ENCODE measurements around the gene LPCAT1.
"Not testable (repeated sequence)": the region's sequence is repeated elsewhere in the genome, so short reads cannot be mapped to it uniquely, and the experiment has no call there.

LPCAT1 gene

DNA sequence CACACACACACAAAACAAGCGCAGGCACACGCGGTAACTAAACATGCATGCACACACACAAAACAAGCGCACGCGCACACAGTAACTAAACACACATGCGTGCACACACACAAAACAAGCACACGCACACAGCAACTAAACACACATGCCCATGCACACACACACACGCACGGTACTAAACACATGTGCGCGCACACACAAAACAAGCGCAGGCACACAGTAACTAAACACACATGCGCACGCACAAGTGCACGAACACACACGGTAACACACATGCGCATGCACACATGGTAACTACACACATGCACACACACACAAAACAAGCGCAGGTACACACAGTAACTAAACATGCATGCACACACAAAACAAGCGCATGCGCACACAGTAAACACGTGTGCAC, 58.6 kb downstream of the LPCAT1 start:
- DNase-seq (ENCODE audit: low read depth in 2 of 2): no peak

DNA sequence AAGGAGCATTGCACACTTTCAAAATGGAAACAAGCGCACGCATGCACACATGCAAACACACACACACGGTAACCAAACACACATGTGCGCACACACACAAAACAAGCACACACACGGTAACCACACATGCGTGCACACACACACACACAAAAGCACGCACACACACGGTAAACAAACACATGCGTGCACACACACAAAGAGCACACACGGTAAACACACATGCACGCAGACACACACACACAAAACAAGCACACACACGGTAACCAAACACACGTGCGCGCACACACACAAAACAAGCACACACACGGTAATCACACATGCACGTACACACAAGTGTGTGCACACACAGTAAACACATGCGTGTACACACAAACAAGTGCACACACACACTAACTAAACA, 59.2 kb downstream of the LPCAT1 start:
- DNase-seq (ENCODE audit: low read depth in 2 of 2): no peak

DNA sequence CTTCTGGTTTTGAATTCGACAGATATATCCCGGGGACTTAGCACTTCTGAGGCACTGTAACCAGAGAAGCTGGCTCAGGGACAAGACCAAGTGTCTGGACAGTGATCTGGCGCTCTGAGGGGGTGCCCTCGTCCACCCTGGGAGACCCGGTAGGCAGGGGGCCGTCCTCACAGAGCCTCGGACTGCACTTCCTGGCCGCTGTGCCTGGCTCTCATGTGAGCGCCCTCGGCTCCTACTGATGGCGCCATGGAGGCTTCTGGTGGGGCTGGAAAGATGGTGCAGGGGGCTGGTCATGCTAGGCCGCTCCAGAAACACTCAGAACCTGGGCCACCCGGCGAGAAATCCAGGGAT, 59.7 kb downstream of the LPCAT1 start:
- no peak for DNase-seq (ENCODE audit: low read depth in 2 of 2)

DNA sequence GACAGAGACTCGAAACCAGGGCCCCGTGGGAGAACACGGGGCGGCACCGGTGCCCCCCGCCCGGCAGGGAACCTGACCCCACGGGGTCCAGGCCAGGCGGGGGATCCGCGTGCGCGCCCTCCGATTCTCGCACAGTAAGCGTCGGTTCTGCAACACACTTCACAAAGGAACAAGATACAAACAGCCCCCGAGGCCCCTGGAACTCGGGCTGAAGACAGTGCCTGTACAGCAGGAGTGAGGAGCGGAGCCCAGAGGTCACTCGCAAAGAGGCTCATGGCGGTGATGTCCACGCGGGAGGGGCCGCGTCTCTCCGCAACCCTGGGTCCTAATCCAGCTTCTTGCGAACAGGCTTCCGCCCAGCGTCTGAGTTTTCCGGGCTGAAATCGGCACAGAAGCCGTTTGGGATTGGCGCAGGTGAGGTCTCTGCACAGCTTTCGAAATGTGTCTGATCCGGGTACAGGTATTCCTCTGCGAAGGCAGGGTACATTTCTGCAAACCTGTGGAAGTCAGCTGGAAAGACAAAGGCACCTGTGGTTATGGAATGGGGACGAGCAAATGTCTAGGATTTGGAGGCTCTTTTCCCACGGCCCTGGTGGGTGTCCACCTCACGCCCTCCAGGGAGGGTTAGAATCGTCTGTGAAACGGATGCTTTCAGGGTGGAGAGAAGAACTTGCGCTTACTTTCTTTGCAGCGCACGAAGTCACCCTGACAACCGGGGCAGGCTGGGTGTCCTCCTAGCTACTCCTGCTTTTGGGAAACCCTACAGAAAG, 60.2 kb downstream of the LPCAT1 start:
- no peak for DNase-seq (ENCODE audit: low read depth in 2 of 2)

DNA sequence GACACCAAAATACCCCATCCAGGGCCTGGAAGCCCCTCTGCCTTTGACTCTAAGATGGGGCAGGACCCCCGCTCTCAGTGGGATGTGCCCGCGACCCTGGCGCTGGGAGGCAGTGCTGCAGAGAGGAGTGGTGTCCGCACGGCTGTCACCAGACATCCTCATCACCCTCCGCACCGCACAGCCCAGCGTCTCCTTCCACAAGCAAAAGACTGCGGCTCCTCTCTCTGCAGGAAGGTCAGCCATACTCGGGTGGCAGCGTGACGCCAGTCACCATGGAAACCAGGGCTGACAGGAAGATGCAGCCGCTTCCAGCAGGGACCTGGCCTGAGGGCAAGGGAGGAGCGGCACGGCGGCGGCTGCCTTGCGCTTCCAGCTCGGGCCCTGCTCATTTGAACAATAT, 61.4 kb downstream of the LPCAT1 start:
- DNase-seq (ENCODE audit: low read depth in 2 of 2): no peak

DNA sequence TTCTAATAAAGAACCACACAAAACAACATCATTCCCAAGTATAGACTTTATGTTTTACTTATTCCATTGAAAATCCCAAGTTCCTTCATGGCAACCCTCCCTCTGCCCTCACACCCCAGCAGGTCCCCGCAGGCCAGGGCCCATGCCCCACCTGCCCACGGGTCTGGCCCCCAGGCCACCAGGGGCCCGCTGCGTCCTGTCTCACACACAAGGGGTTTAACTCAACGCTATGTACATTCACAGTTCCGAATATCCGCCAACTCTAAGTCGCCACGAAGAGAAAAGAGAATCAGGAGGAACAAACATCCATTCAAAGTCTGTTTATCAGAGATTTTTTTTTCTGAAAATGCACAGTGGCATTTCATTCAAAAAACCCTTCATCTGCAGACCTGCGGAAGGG, 62.4 kb downstream of the LPCAT1 start:
- no peak for DNase-seq (ENCODE audit: low read depth in 2 of 2)

DNA sequence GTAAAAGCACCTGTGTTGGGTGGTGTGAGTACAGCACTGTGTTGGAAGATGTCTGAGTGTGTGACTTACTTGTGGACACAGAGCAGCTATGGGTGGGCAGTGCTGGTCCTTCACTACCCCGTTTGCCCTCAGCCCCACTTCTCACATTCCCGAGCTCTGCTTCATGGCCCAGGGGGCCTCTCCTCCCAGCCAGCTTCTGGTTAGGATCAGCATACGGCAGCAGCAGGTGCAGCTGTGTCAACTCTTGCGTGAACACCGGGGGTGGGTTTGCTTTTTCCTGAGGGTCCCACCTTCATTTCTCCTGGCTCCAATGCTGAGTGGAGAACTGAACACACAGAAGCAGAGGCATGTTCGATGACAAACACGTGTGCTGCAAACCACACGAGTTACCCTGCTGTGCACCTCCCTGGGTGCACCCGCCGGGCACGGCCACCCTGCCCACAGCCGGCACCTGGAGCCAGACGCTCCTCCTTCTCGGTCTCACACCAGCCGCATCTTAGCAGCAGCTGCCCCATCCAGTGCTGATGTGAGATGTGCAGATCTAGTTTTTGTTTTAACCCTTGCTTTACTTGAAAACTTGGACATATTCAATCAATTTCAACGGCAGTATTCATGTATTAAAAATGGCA, 63.6 kb downstream of the LPCAT1 start:
- no peak for DNase-seq (ENCODE audit: low read depth in 2 of 2)

DNA sequence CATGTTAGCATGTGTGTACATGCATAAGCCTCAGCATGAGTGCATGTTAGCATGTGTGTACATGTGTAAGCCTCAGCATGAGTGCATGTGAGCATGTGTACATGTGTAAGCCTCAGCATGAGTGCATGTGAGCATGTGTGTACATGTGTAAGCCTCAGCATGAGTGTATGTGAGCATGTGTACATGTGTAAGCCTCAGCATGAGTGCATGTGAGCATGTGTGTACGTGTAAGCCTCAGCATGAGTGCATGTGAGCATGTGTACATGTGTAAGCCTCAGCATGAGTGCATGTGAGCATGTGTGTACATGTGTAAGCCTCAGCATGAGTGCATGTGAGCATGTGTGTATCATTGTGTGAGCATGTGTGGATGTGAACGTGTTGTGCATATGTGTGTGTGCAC, 64.3 kb downstream of the LPCAT1 start:
- not testable (repeated sequence) for DNase-seq (ENCODE audit: low read depth in 2 of 2)

DNA sequence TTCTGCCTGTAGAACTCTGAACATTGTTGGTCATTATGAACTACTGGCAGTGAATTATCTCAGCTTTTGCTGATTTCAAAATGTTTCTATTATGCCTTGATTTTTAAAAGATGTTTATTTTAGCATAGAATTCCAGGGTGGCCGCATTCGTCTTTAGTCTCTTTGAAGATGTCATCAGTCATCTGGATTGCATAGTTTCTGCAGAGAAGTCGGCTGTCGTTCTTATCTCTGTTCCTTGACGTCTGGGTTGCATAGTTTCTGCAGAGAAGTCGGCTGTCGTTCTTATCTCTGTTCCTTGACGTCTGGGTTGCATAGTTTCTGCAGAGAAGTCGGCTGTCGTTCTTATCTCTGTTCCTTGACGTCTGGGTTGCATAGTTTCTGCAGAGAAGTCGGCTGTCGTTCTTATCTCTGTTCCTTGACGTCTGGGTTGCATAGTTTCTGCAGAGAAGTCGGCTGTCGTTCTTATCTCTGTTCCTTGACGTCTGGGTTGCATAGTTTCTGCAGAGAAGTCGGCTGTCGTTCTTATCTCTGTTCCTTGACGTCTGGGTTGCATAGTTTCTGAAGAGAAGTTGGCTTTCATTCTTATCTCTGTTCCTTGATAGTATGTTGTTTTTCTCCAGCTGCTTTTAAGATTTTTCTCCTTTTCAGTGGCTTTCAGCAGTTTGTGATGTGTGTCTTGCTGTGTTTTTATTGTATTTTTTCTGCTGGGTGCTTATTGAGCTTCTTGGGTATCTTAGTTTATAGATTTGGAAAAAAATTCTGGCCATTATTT, 67.5 kb downstream of the LPCAT1 start:
- DNase-seq (ENCODE audit: low read depth in 2 of 2): not testable (repeated sequence)

DNA sequence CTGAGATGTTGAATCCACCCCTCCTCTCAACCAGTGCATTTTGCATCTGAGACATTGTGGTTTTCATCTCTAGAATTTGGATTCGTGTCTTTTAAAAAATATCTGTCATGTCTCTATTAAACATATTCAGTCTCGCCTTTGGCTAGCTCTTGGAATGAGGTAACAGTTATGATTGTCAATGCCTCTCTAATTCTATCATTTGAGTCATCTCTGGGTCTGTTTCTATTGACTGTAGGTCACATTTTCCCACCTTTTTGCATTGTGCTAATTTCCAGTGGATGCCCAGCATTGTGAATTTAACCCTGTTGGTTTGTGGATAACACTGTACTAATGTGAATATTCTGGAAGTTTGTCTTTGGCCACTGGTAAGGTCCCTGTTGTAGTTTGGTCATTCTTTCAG, 70.1 kb downstream of the LPCAT1 start:
- no peak for DNase-seq (ENCODE audit: low read depth in 2 of 2)

DNA sequence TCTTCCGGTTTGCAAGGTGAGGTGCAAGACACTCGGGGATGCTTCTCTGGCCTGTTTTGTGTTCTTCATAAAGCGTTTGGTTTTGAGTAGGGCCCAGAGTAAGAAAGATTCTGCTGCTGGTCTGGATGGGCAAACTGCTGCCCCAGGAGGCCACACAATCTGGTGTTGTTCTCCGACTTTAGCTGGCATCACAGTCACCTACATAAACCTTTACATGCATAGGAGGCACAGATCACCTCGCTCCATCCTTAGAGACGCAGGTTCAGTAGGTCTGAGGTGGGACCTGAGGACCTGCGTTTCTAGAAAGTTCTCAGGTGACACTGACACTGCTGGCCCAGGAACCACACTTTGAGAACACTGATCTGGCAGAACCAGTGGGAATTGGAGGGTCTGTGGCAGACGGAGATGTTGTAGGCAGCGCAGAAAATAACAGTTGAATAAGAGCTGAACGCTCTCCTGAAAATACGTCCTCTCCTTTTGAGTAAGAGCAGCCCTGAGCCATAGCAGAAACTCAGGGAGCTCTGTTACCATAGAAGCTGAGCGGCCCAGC, 74.6 kb downstream of the LPCAT1 start:
- no peak for DNase-seq (ENCODE audit: low read depth in 2 of 2)

DNA sequence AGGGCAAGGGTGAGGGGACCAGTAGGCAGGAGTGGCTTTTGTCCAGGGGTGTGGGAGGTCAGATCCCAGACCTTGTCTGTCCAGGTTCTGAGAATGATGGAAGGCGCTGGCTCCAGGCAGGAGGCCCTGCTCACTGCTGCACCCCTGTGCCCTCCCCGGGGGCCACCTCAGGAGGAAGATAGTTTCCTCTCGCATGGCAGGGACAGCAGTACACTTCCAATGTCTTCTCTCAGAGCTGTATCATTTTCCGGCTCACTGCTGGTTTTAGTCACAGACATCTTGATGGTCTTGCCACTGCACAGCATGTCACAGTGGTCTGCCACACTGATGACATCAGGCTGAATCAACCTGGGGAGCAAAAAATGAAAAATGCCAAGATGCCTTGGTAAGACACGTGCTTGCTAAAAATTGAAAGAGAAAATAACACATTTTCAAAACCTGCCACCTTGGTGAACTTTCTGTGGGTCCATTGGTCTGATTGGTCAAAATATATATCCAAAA, 75.2 kb downstream of the LPCAT1 start:
- no peak for DNase-seq (ENCODE audit: low read depth in 2 of 2)

DNA sequence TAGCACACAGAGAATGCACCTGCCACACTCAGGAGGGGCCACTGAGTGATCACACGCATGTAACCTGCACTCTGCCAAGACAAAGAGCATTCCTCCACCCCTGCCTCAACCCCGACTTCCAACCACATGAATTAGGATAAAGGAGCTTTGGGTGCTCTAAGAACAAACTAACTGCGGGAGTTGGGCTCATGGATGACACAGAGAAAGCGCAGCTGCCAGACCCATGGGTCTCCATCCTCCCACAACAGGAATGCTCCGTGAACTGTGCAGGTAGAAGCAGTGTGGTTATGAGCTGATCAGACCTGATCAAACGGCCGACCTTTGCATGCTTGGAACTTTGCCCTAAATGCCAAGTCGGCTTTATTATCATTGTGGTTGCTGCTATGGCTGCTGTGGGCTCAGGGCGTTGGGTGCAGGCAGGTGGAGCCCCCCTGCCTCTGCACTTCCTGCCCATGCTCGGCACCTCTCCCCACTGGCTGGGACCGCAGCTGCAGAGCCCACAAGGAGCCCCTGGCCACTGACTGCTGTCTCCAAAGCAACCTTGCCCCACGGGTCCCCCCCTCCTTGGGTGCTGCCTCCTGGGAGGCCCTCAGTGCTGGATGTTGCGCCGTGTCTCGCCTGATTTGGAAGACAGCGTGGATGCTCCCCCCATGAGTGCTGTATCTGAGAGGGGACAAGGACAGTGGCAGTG, 75.9 kb downstream of the LPCAT1 start:
- no peak for DNase-seq (ENCODE audit: low read depth in 2 of 2)

DNA sequence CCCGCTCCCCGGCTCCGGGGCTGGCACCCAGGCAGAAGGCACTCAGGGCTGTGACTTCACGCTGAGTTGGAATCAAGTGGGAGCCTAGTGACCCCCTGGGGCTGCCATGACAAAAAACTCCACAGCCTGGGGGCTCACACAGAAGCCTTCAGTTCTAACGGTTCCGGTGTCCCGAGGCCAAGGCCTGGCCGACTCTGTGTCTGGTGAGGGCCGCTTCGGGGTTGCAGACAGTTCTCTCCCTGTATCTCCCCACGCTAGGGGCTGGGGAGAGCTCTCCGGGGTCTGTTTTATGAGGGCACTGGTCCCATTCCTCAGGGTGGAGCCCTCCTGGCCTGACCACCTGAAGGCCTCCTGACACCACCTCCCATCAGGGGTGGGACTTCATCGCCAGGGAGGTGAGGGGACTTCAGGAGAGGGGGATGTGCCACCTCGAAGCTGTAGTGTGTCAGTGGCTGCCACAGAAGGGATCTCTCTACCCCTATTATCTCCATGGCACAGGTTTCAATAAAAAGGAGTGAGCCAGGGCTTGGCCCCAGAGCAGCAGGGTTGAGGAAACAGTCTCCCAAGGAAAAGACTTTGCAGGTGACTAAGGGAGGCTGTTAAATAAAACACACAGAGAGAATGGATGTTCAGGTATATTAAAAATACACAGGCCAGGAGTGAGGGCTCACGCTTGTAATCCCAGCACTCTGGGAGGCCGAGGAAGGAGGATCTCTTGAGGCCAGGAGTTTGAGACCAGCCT, 77.0 kb downstream of the LPCAT1 start:
- no peak for DNase-seq (ENCODE audit: low read depth in 2 of 2)

DNA sequence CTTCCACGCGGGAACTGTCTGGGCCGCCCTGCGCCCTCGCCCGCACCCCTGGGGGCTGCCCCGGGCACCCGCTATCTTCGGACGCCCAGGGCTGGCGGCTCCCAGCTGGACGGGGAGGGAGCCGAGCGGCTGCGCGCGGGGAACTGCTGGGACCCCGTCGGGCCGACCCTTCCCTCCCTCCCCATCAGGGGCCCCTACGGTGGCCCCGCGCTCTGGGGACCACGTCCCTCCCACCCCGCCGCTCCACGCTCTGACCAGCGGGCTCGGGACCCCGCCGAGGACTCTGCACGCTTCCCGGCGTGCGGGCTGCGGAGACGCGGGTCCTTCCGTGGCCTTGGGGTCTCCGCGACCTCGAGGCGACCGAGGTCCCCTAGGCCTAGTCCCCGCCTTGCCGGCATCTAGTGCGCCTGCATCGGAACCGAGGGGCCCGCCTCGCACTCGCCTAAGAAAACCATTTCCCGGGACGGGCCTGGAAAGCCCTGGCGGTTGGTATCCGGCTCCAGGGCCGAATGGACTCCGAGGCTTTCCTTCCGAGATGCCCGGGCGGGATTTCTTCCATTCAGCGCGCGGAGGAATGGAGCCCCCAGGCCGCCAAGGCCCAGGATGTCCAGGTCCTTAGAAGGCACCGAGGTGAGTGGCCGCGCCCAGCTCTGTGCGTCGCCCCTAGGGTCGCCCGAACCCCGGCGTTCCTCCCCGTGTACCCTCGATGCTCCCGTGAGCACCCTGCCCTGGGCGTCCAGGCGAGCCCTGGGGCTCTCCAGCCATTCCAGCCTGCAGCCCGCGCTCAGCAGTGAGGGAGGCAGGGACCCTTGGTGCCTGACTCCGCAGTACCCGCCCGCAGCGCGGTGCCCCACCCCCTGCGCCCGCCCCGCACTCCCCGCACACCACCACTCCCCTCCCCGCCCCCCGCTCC, 77.8 kb downstream of the LPCAT1 start:
- DNase-seq (ENCODE audit: low read depth in 2 of 2): no peak

DNA sequence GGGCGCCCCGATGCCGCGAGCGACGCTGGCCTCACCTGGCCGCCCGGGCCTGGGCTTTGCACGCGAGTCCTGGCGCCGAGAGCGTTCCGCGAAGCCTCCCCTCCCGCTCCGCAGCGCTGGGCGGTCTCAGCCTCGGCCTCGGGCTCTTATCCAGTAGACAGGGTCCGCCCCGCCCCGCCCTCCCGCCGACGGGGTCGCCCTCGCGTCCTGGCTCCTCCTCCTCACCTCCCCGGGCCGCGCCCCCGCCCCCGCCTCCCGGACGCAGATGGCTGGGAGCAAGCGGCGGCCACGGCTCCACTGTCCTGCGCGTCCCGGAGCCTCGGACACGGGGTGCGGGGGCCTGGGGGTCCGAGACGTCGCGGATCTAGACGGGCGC, 78.5 kb downstream of the LPCAT1 start, which contains the start of gene SLC6A3:
TSS of gene SLC6A3 (minus strand) at position 128 of the 376 bp plus-strand sequence. CDS start 2,243 bp downstream, outside the sequence.
- peak in 1 of 2 donors; percentile 27 for DNase-seq (ENCODE audit: low read depth in 2 of 2)

DNA sequence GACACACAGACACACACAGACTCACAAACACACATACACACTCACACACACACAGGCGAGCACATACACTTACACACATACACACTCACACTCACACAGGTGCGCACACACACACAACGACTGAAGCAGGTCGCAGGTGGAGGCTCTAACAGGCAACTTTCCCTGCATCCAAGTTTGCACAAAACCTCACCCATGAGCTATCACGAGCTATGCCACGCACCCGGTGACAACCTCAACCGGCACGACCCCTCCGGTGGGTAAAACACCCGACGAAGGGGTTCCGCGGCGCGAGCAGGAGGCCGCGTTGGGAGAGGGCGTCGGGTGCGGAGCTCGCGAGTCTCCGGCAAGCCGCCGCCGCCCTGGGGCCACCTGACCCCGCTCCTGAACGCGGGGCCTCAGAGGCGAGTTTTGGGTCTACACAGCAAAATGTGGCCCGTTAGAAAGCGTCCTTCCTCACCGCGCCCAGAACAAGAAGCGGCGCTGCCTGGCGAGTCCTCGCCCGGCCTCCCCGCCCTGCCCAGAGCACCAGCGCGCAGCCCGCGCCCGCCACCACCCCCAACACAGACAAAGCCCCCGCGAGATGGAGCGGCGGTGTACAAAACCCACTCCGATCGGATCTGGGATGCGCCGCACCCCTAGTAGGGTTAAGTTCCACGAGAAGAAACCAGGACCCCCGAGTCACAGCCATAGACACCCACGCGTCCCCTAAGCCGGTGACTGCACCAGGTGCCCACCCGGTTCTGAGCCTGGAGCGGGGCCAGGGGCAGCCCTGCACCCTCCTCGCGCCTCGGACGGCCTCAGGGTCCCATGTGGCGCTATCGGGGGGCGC, 79.2 kb downstream of the LPCAT1 start:
- no peak for DNase-seq (ENCODE audit: low read depth in 2 of 2)

DNA sequence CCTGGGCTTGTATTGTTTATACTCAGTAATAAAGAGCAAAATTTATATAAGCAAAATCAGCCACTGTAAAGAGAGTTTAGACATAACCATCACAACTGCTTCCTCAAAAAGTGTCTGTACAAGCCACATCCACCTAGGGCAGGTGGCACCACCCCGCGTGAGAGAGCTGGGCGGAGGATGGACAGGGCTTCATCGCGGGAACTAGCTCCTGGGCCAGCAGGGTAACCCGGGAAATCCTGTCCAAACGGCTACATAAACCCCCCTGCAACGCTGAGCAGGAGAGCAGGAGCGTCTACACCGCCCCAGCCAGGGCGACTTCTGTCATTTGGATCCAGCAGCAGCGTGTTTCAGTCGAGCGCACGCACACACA, 79.8 kb downstream of the LPCAT1 start:
- no peak for DNase-seq (ENCODE audit: low read depth in 2 of 2)

DNA sequence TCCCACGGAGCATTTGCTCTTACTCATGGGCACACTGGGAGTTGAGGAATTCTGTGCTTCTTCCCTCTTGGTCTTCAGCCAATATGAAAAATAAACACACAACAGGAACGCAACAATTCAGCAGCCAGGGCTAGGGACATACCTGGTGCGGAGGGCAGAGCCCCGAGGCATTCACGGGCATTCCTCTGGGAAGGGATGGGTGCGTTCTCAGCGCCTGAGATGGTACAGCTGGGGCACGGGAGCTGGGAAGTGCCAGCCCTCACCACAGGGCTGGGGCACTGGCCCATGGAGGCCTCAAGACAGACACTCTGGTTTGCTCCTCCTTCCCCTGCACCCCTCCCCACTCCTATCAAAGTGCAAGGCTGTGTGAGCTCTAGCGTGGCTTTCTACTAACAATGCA, 80.6 kb downstream of the LPCAT1 start:
- no peak for DNase-seq (ENCODE audit: low read depth in 2 of 2)

Data from stimulated activated CD8-positive, alpha-beta memory T cell treated with anti-CD3 and anti-CD28 coated beads, Interleukin-15, amount 100 ng/mL, for 4 hours (primary cell).